ENCODE measurements around the gene IL34.
"Not testable (repeated sequence)": the region's sequence is repeated elsewhere in the genome, so short reads cannot be mapped to it uniquely, and the experiment has no call there.

Gene IL34

GRCh38 chr16:70670175-70670574, 23.8 kb downstream of the IL34 start:
- Histone ChIP-seq H3K27ac (ENCODE audit: low read depth, low read length) (no peak overlapping the region), H3K36me3 (ENCODE audit: control insufficient read depth, insufficient read depth, low read length) (peaks cover 54% of the 10 kb centered on the region), H3K4me3 (ENCODE audit: low read depth, low read length) (no peak overlapping the region), H3K27me3 (ENCODE audit: control insufficient read depth, insufficient read depth, low read length) (no peaks in the 10 kb centered on the region), H3K9ac (ENCODE audit: low read depth, low read length) (no peak overlapping the region), H3K9me3 (ENCODE audit: control insufficient read depth, insufficient read depth, low read length) (no peaks in the 10 kb centered on the region), H3K4me1 (ENCODE audit: control insufficient read depth, insufficient read depth, low read length) (no peaks in the 10 kb centered on the region)

- not testable (repeated sequence) for H3K4me3 ChIP-seq (ENCODE audit: low read depth, low read length); H3K27me3 ChIP-seq (ENCODE audit: control insufficient read depth, insufficient read depth, low read length); H3K4me1 ChIP-seq (ENCODE audit: control insufficient read depth, insufficient read depth, low read length); H3K27ac ChIP-seq (ENCODE audit: low read depth, low read length); H3K9ac ChIP-seq (ENCODE audit: low read depth, low read length); H3K9me3 ChIP-seq (ENCODE audit: control insufficient read depth, insufficient read depth, low read length)
- peaks cover 51% of the 10 kb centered on the region for H3K36me3 ChIP-seq (ENCODE audit: control insufficient read depth, insufficient read depth, low read length)
These were observed 24.6 kb downstream of the IL34 start for GRCh38 chr16:70670938-70671337.

GRCh38 chr16:70674221-70675014, 28.1 kb downstream of the IL34 start:
- H3K36me3 ChIP-seq (ENCODE audit: control insufficient read depth, insufficient read depth, low read length), result peaks cover 58% of the 10 kb centered on the region
- no peak overlapping the region for H3K4me3 ChIP-seq (ENCODE audit: low read depth, low read length)
- no peaks in the 10 kb centered on the region for H3K9me3 ChIP-seq (ENCODE audit: control insufficient read depth, insufficient read depth, low read length)
- H3K9ac ChIP-seq (ENCODE audit: low read depth, low read length), result no peak overlapping the region
- no peaks in the 10 kb centered on the region for H3K4me1 ChIP-seq (ENCODE audit: control insufficient read depth, insufficient read depth, low read length)
- H3K27ac ChIP-seq (ENCODE audit: low read depth, low read length), result no peak overlapping the region
- no peaks in the 10 kb centered on the region for H3K27me3 ChIP-seq (ENCODE audit: control insufficient read depth, insufficient read depth, low read length)

GRCh38 chr16:70675851-70676513, 29.6 kb downstream of the IL34 start:
- Histone ChIP-seq H3K9me3 (ENCODE audit: control insufficient read depth, insufficient read depth, low read length) (no peaks in the 10 kb centered on the region), H3K9ac (ENCODE audit: low read depth, low read length) (no peak overlapping the region), H3K36me3 (ENCODE audit: control insufficient read depth, insufficient read depth, low read length) (peaks cover 52% of the 10 kb centered on the region), H3K4me3 (ENCODE audit: low read depth, low read length) (no peak overlapping the region), H3K4me1 (ENCODE audit: control insufficient read depth, insufficient read depth, low read length) (0 out of 2 replicates have a peak, but pooled peaks cover 4% of the 10 kb centered on the region), H3K27ac (ENCODE audit: low read depth, low read length) (no peak overlapping the region), H3K27me3 (ENCODE audit: control insufficient read depth, insufficient read depth, low read length) (no peaks in the 10 kb centered on the region)

- H3K27ac ChIP-seq (ENCODE audit: low read depth, low read length), result no peak overlapping the region
- H3K4me3 ChIP-seq (ENCODE audit: low read depth, low read length), result no peak overlapping the region
- H3K36me3 ChIP-seq (ENCODE audit: control insufficient read depth, insufficient read depth, low read length), result peaks cover 44% of the 10 kb centered on the region
- H3K4me1 ChIP-seq (ENCODE audit: control insufficient read depth, insufficient read depth, low read length), result 0 out of 2 replicates have a peak, but pooled peaks cover 4% of the 10 kb centered on the region
- H3K9ac ChIP-seq (ENCODE audit: low read depth, low read length), result no peak overlapping the region
- no peaks in the 10 kb centered on the region for H3K27me3 ChIP-seq (ENCODE audit: control insufficient read depth, insufficient read depth, low read length)
- H3K9me3 ChIP-seq (ENCODE audit: control insufficient read depth, insufficient read depth, low read length), result no peaks in the 10 kb centered on the region
These were observed 30.5 kb downstream of the IL34 start for GRCh38 chr16:70676675-70677498.

GRCh38 chr16:70677499-70678120, 31.3 kb downstream of the IL34 start:
- Histone ChIP-seq H3K36me3 (ENCODE audit: control insufficient read depth, insufficient read depth, low read length) (peaks cover 43% of the 10 kb centered on the region), H3K27me3 (ENCODE audit: control insufficient read depth, insufficient read depth, low read length) (no peaks in the 10 kb centered on the region), H3K9ac (ENCODE audit: low read depth, low read length) (no peak overlapping the region), H3K4me3 (ENCODE audit: low read depth, low read length) (no peak overlapping the region), H3K4me1 (ENCODE audit: control insufficient read depth, insufficient read depth, low read length) (0 out of 2 replicates have a peak, but pooled peaks cover 4% of the 10 kb centered on the region), H3K9me3 (ENCODE audit: control insufficient read depth, insufficient read depth, low read length) (no peaks in the 10 kb centered on the region), H3K27ac (ENCODE audit: low read depth, low read length) (no peak overlapping the region)

GRCh38 chr16:70678121-70678897, 31.9 kb downstream of the IL34 start:
- Histone ChIP-seq H3K4me3 (ENCODE audit: low read depth, low read length) (no peak overlapping the region), H3K27ac (ENCODE audit: low read depth, low read length) (no peak overlapping the region), H3K36me3 (ENCODE audit: control insufficient read depth, insufficient read depth, low read length) (peaks cover 36% of the 10 kb centered on the region), H3K9ac (ENCODE audit: low read depth, low read length) (no peak overlapping the region), H3K9me3 (ENCODE audit: control insufficient read depth, insufficient read depth, low read length) (no peaks in the 10 kb centered on the region), H3K27me3 (ENCODE audit: control insufficient read depth, insufficient read depth, low read length) (no peaks in the 10 kb centered on the region), H3K4me1 (ENCODE audit: control insufficient read depth, insufficient read depth, low read length) (0 out of 2 replicates have a peak, but pooled peaks cover 4% of the 10 kb centered on the region)

GRCh38 chr16:70678898-70679670, 32.7 kb downstream of the IL34 start:
- no peaks in the 10 kb centered on the region for H3K27me3 ChIP-seq (ENCODE audit: control insufficient read depth, insufficient read depth, low read length)
- H3K9ac ChIP-seq (ENCODE audit: low read depth, low read length), result no peak overlapping the region
- H3K4me1 ChIP-seq (ENCODE audit: control insufficient read depth, insufficient read depth, low read length), result 0 out of 2 replicates have a peak, but pooled peaks cover 4% of the 10 kb centered on the region
- H3K9me3 ChIP-seq (ENCODE audit: control insufficient read depth, insufficient read depth, low read length), result no peaks in the 10 kb centered on the region
- no peak overlapping the region for H3K27ac ChIP-seq (ENCODE audit: low read depth, low read length)
- peaks cover 30% of the 10 kb centered on the region for H3K36me3 ChIP-seq (ENCODE audit: control insufficient read depth, insufficient read depth, low read length)
- H3K4me3 ChIP-seq (ENCODE audit: low read depth, low read length), result no peak overlapping the region

- Histone ChIP-seq H3K27me3 (ENCODE audit: control insufficient read depth, insufficient read depth, low read length) (peaks cover 4% of the 10 kb centered on the region; the same call in 1 of the 2 replicates), H3K4me3 (ENCODE audit: low read depth, low read length) (no peak overlapping the region), H3K27ac (ENCODE audit: low read depth, low read length) (no peak overlapping the region), H3K9me3 (ENCODE audit: control insufficient read depth, insufficient read depth, low read length) (no peaks in the 10 kb centered on the region), H3K9ac (ENCODE audit: low read depth, low read length) (no peak overlapping the region), H3K4me1 (ENCODE audit: control insufficient read depth, insufficient read depth, low read length) (peaks cover 7% of the 10 kb centered on the region), H3K36me3 (ENCODE audit: control insufficient read depth, insufficient read depth, low read length) (peaks cover 23% of the 10 kb centered on the region)
These were observed 33.5 kb downstream of the IL34 start for GRCh38 chr16:70679671-70680494.

Data from HUES48 (cell line).